HG03521 (cell line): ENCODE results near the gene NRN1L.
"Not testable (repeated sequence)": the region's sequence is repeated elsewhere in the genome, so short reads cannot be mapped to it uniquely, and the experiment has no call there.

ENCODE experiments used
- ATAC-seq: cut with Tn5 transposase; IDR thresholded peaks from one replicate; pipeline ENCODE4 v1.9.1; 2021; ENCODE audit warnings: mild to moderate bottlenecking, moderate library complexity; ENCODE audit not compliant: unreplicated experiment

NRN1L gene

DNA sequence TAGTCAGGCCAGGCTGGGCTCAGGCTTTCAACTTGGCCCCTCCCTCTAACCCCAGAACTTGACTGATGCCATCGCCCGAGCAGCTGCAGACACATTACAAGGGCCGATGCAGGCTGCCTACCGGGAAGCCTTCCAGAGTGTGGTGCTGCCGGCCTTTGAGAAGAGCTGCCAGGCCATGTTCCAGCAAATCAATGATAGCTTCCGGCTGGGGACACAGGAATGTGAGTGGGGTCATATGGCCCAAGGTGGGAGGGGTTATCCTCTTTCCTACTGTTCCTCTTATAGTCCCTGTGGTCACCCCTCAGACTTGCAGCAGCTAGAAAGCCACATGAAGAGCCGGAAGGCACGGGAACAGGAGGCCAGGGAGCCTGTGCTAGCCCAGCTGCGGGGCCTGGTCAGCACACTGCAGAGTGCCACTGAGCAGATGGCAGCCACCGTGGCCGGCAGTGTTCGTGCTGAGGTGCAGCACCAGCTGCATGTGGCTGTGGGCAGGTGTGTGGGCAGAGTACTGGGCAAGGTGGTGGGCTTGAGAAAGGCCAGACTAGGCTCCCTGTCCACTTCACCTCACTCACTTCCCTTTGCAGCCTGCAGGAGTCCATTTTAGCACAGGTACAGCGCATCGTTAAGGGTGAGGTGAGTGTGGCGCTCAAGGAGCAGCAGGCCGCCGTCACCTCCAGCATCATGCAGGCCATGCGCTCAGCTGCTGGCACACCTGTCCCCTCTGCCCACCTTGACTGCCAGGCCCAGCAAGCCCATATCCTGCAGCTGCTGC, 2.1 kb upstream of the NRN1L start:
- no peak for ATAC-seq

DNA sequence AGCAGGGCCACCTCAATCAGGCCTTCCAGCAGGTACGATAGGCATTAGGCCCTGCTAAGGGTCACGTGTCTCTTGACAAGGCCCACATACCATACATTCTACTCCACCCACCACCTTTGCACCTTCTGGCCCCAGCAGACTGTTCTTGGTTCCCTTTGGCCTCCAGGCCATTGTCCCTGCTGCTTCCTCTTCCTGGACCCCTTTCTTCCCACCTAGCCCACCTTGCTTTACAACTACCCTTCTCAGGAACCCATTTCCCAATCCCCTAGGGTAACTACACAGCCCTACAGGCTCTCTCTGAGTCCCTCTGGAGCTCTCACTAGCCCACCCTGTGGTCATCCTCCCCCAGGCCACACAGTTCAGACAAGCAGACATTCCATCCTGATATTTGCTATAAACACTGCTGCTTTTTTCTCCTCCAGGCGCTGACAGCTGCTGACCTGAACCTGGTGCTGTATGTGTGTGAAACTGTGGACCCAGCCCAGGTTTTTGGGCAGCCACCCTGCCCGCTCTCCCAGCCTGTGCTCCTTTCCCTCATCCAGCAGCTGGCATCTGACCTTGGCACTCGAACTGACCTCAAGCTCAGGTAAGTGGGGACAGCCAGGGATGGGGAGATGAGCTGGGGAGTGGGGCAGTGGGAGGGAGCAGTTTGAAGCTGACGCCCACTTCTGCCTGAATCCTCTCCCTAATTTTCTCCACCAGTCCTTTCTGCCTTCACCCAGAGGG, 1.4 kb upstream of the NRN1L start:
- ATAC-seq = no peak

DNA sequence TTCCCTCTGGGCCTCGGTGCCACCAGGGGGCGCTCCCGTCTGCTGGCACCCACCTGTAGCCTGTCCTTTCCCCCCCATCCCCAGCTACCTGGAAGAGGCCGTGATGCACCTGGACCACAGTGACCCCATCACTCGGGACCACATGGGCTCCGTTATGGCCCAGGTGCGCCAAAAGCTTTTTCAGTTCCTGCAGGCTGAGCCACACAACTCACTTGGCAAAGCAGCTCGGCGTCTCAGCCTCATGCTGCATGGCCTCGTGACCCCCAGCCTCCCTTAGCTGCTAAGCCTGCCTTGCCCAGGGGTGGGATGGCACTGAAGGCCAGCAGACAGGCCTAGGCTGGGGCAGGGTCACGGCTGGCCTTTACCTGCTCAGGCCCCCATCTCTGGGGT, 818 bp upstream of the NRN1L start:
- no peak for ATAC-seq

DNA sequence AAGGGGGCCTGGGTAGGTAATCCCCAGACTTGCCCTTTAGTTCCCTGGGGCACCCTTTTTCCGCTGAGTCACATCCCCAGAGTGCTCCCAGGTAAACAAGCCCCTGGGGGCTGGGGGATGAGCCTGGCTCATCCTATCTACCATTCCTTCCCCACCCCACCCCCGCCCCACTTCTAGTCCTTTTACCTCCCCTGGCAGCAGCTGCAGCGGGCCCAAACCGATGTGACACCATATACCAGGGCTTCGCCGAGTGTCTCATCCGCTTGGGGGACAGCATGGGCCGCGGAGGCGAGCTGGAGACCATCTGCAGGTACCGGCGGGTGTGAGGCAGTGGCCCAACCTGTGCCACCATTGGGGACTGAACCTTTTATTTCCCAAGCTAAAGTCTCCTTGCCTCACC, 860 bp downstream of the NRN1L start:
- ATAC-seq = no peak

DNA sequence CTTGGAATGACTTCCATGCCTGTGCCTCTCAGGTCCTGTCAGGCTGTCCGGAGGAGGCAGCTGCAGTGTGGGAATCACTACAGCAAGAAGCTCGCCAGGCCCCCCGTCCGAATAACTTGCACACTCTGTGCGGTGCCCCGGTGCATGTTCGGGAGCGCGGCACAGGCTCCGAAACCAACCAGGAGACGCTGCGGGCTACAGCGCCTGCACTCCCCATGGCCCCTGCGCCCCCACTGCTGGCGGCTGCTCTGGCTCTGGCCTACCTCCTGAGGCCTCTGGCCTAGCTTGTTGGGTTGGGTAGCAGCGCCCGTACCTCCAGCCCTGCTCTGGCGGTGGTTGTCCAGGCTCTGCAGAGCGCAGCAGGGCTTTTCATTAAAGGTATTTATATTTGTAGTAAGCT, 1.3 kb downstream of the NRN1L start:
- no peak for ATAC-seq

DNA sequence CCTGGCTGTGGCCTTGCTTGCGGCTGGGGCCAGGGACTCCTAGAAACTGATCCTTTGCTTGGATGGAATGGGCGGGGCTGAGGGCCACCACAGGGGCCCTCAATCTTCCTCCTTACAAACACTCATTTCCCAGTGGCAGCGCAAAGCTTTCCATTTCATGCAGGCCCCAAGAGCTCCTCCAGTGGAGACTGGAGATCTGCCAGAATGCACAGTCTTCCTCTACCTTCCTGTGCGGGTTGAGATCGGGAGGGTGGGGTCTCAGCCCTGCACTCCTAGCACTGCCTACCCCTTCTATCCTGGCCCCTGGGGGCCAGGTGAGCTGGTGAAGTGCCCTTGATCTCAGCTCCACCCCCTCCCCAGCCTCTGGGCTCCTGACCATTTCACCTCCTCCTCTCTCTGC, 1.7 kb downstream of the NRN1L start:
- no peak for ATAC-seq

DNA sequence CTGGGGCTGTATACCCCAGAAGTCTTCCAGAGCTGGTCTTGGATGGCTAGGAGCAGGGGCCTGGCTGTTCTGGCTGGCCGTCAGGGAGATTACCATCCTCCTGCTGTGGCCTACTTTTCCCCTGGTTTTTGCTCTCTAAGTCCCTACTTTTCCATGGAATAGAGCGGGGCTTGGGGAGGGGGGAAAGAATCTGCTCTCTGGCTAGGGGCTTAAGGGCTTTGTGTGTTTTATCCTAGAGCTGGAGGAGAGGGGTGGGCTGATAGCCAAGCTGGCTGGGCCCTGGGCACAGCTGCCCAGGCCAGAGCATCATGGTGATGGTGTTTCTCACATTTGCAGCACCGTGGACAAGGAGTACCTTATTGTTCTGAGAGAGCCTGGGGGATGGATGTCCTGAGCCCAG, 3.6 kb downstream of the NRN1L start:
- no peak for ATAC-seq

DNA sequence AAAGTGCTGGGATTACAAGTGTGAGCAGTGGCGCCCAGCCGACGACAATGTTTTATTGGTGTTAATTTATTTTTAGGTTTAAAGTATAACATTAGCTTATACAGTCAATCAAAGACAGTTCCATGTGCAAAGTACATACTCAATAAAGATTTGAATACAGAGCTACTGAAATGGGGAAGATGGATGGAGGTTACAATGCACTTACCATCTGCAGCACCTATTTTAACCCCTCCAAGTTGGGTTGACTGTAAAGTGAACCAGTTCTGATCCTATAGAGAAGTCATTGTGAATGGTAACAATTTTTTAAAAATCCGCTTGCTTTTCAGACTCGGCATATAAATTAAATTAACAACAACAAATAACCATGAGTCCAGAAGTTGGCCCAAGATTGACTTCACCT, 7.7 kb downstream of the NRN1L start:
- ATAC-seq = no peak

DNA sequence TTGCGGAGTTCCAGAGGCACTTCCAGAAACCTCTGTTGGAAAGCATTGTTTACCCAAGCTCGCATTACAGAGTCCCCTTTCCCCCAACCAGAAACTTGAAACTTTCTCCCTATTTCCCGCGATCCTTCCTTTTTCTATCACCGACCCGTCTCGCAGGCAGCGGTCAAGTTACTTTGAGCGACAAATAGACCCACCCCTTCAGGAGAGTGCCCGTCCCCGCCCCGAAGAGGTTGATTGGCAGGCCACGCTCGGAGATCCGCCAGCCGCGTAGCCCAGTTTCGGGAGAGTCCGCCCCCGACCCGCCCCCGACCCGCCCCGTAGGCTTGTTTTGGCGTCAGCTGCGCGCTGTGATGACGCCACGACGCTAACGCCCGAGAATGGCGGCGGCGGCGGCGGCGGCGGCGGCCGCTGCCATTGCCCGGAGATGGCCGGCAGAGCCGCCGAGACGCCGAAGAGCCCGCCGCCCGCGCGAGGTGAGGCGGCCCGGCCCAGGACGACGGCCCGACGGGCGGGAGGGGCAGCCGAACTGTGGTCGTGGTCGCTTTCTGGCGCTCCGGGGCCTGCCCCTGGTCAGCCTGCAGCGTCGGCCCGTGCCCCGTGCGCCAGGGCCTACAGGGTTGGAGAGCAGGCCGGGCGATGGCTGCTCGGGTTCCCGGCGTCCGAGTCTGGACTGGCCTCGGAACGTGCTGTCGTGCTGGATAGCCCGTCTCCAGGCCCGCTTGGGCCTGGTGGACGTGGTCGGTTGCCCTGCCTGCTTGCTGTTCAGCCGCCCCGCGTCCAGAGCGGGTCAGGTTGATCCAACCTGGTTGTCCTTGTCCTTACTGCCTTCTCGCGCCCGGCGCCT, 8.4 kb downstream of the NRN1L start, which contains the start of gene PSKH1:
Gene PSKH1 (plus strand): TSS at position 356 of the 844 bp plus-strand sequence. CDS start 15,496 bp downstream, outside the sequence.
- peak; percentile 92 for ATAC-seq

DNA sequence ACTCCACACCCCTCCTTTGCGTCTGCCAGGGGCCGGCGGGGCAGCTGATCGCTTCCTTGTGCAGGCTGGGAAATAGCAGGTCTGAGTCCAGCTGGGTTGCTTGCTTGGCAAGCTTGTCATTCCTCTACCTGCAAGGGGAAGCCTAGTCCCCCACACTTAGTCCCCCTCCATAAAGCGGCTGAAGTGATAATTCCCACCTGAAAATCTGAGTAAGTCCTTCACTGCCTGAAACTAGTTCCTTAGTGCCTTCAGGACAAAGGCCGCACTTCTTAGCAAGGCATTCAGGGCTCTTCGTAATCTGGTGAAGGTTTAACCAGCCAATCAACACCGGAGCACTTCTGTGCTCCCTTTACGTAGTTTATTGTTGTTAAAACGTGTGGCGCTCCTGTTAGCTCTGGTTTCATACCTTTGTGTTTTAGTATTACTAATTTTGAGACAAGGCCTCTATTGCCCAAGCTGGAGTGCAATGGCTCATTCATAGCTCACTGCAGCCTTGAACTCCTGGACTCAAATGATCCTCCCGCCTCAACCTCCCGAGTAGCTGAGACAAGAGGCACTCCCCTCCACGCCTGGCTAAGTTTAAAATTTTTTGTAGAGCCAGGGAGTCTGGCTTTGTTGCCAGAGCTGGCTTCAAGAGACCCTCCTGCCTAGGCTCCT, 9.2 kb downstream of the NRN1L start:
- ATAC-seq = no peak

DNA sequence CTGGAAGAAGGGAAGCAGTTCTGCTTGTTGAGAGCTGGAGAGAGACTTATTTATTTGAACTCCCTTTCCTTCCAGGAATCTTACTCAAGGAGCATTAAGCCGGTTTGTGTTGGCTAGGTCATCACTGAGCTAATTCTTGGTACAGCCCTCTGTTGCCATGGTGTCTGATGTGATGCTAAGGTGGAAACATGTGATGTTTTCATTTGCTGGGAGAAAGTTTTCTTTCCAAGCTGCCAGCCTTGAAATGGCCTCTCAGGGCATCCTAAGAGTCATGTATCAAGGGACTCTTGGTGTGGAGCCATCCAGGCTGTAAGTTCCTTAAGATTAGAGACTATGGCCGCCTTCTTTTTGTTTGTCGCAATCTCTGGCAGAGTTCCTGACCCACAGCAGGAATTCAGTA, 12.5 kb downstream of the NRN1L start:
- no peak for ATAC-seq

DNA sequence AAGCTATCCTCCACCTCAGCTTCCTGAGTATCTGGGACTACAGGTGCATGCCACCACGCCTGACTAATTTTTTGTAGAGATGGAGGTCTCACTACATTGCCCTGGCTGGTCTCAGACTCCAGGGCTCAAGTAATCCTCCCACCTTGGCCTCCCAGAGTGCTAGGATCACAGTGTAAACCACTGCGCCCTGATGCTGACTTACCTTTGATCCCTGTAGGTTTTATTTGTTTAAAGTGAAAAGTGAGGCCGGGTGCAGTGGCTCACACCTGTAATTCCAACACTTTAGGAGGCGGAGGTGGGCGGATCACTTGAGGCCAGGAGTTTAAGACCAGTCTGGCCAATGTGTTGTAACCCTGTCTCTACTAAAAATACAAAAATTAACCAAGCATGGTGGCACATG, 17.0 kb downstream of the NRN1L start:
- ATAC-seq = no peak

DNA sequence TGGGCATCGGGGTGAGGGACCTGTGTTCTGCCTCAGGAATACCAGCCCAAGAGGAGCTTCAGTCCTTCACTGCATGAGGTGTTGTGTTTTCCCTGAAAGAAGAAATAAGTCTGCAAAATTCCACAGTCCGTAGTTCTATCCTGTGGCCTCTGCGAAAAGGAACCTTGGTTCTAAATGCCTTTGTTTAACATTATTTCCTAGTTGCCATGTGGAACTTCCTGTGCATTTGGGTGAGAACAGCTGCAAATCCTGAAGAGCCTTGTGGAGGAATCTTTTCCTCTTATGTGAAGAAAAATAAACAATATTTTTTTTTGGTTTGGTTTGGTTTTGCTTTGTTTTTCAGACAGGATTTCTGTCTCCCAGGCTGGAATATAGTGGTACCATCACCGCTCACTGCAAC, 18.1 kb downstream of the NRN1L start:
- no peak for ATAC-seq

DNA sequence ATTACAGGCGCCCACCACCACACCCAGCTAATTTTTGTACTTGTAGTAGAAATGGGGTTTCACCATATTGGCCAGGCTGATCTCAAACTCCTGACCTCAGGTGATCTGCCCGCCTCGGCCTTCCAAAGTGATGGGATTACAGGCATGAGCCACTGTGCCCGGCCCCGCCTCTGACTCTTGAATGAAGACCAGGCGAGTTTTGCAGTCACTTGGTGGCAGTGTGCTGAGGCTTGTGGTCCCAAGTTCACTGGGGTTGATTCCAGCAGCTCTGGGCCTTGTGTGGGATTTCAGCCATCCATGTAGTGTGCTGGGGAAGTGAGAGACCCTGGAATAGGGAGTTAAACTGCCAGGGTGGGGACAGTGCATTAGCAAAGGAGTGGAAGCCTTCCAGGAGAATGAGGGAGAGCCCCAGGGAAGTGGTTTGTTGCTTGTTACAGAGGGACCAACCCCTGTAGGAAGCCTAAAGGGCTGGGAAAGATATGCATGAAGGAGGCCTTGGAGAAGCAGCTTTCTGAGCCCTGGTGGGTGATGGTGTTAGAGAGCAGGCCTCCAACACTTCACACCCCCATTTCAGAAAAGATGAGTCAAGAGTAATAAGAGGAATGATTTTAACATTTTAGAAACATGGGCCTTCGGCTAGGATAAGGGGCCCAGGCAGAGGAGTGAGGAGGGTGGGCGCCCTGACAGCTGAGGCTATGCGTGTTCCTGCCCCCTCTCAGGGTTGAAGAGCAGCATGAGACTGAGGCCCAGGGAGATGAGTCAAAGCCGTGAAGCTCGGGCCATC, 22.9 kb downstream of the NRN1L start:
- ATAC-seq = no peak

DNA sequence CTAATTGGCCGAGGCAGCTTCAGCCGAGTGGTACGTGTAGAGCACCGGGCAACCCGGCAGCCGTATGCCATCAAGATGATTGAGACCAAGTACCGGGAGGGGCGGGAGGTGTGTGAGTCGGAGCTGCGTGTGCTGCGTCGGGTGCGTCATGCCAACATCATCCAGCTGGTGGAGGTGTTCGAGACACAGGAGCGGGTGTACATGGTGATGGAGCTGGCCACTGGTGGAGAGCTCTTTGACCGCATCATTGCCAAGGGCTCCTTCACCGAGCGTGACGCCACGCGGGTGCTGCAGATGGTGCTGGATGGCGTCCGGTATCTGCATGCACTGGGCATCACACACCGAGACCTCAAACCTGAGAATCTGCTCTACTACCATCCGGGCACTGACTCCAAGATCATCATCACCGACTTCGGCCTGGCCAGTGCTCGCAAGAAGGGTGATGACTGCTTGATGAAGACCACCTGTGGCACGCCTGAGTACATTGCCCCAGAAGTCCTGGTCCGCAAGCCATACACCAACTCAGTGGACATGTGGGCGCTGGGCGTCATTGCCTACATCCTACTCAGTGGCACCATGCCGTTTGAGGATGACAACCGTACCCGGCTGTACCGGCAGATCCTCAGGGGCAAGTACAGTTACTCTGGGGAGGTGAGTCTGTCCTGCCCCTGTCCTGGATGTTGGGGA, 24.5 kb downstream of the NRN1L start:
- ATAC-seq = no peak

DNA sequence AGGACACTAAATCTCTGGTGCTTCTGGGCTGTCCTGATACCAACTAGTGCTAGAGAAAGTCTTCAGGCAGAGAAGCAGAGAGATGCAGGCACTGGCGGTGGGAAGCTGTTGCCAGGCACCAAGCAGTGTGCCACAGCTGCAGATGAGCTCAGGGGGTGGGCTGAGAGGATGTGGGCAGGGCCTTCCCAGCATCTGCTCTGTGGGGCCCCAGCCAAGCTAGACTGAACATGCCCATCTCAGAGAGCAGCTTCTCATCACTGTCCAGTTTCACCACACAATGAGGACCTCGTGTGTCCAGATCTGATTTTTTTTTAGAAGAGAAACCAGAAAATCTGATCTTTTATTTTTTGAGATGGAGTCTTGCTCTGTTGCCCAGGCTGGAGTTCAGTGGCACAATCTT, 25.5 kb downstream of the NRN1L start:
- no peak for ATAC-seq

DNA sequence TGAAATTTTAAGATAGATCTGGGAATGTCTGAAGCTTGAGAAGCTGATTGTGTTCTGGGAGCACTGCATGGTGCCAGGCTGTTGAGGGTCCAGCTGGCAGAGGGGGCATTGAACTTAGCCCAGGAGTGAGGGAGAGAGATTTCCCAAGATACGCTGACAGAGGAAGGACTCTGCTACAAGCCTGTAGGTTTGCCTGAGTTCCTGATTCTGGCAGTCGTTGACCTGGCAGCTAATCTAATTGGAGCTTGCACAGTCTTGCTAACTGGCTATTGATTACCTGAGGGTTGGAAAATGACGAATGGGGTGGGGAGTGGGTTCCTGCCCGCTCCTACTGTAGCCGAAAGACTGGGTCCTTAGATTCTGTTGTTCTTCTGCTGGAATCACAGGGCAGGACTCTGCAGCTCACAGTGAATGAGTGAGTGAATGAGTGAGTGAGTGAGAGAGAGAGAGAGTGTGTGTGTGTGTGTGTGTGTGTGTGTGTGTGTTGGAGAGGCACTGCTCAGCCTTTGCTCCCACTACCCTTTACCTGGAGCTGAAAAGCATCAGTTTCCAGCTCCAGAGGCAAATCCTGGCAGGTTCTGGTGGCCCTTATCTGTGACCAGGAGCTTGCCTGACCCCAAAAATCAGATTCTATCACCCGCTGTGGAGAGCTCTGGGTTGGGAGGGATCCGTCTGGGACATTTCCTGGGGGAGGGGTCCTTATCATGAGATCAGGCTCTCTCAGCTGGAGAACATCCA, 30.2 kb downstream of the NRN1L start:
- ATAC-seq = no peak

DNA sequence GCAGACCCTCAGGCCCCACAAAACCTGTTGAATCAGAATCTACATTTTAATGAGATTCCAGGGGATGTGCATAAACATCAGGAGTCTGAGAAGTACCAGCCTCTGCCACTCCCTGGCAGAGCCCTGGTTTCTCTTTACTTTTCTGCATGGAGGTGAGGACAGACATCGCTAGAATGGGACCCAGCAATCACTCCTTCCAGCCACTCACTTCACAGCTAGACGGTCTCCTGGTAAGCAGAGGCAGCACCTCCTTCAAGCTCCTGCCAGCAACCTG, 30.7 kb downstream of the NRN1L start:
- ATAC-seq = not testable (repeated sequence)
